HepG2 (cell line): ENCODE results near the gene KANSL1.

ENCODE experiments used
- ASH2L ChIP-seq: fragments of 300-600, 200-600 bp; sonication (generic); IDR thresholded peaks from 2 replicates; pipeline ENCODE4 v1.7.0; 2017; ENCODE audit warnings: low read depth, mild to moderate bottlenecking, moderate library complexity, mixed read lengths, low read length; ENCODE audit not compliant: insufficient read length
- CTCF ChIP-seq: sonication (generic); formaldehyde crosslinking; IDR thresholded peaks from 2 replicates; pipeline ENCODE4 v1.5.0; 2020; ENCODE audit warnings: mild to moderate bottlenecking, missing genetic modification reagents, moderate library complexity
- ETV6 ChIP-seq: sonication (generic); formaldehyde crosslinking; conservative IDR thresholded peaks from 2 replicates; pipeline ENCODE4 v1.4.0; 2020; ENCODE audit warnings: missing genetic modification reagents
- ISX ChIP-seq: sonication (generic); formaldehyde crosslinking; conservative IDR thresholded peaks from 2 replicates; pipeline ENCODE4 v1.5.0; 2020; ENCODE audit warnings: missing genetic modification reagents
- TBP ChIP-seq: sonication (generic); formaldehyde crosslinking; IDR thresholded peaks from 2 replicates; pipeline ENCODE4 v1.5.0; 2020; ENCODE audit warnings: missing genetic modification reagents
- ZSCAN5A ChIP-seq: sonication (generic); formaldehyde crosslinking; IDR thresholded peaks from 2 replicates; pipeline ENCODE4 v1.8.0; 2022; ENCODE audit warnings: mild to moderate bottlenecking, missing genetic modification reagents, borderline replicate concordance
- TF ChIP-seq, protein P1 (sequence below), 2 experiments: sonication (generic) in 1 of 2; formaldehyde crosslinking in 1 of 2; IDR thresholded peaks; 2 replicates each; pipeline versions ENCODE4 v1.5.1 to v1.6.1; 2011 to 2020; ENCODE audit warnings: borderline replicate concordance in 1 of 2, low read depth in 1 of 2, low read length in 1 of 2, mild to moderate bottlenecking in 1 of 2, missing genetic modification reagents in 1 of 2, moderate library complexity in 1 of 2

DNA sequence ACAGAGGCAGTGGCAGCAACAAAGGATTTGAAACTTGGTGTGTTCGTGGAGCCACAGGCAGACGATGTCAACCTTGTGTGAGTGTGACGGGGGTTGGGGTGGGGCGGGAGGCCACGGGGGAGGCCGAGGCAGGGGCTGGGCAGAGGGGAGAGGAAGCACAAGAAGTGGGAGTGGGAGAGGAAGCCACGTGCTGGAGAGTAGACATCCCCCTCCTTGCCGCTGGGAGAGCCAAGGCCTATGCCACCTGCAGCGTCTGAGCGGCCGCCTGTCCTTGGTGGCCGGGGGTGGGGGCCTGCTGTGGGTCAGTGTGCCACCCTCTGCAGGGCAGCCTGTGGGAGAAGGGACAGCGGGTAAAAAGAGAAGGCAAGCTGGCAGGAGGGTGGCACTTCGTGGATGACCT lies 168.6 kb downstream of the KANSL1 start:
- TF ChIP-seq ZSCAN5A (CRISPR knock-in tag) (no peak), ISX (CRISPR knock-in tag) (no peak), CTCF (CRISPR knock-in tag) (no peak), ASH2L (no peak), TBP (CRISPR knock-in tag) (no peak), ETV6 (CRISPR knock-in tag) (no peak)
- TF ChIP-seq, protein P1, sequence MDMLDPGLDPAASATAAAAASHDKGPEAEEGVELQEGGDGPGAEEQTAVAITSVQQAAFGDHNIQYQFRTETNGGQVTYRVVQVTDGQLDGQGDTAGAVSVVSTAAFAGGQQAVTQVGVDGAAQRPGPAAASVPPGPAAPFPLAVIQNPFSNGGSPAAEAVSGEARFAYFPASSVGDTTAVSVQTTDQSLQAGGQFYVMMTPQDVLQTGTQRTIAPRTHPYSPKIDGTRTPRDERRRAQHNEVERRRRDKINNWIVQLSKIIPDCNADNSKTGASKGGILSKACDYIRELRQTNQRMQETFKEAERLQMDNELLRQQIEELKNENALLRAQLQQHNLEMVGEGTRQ (IDR thresholded peaks at IDR 0.05; ENCODE audit: low read depth, low read length) = no peak
- TF ChIP-seq, protein P1 (CRISPR knock-in tag; IDR thresholded peaks at IDR 0.05; ENCODE audit: borderline replicate concordance) = no peak
